RWPE1 (cell line): ENCODE data around the gene NKX6-1.

Experiments
- CTCF ChIA-PET: fragments of 350-600 bp; sonication (Branson Sonifier 250); formaldehyde crosslinking; extraction: SDS; loops from one replicate; lab custom pipeline; 2021; lab: Yijun Ruan, JAX
- POLR2A ChIA-PET: fragments of 400-600 bp; formaldehyde crosslinking; extraction: SDS; loops from one replicate; lab custom pipeline; 2020; ENCODE audit warnings: antibody characterized with exemption; ENCODE audit not compliant: low non-redundant PET; lab: Yijun Ruan, JAX
- DNase-seq: peaks from one replicate; pipeline ENCODE4 v3.0.0; 2012; ENCODE audit warnings: low spot score
- H3K27ac ChIP-seq: fragments of 450-650 bp; 2 replicates; pipeline ENCODE4 v1.5.1; 2017
- TF ChIP-seq, protein P1 (sequence below): fragments of 450-650 bp; conservative IDR thresholded peaks from 2 replicates; pipeline ENCODE4 v1.5.1; 2017; ENCODE audit warnings: low read depth, mild to moderate bottlenecking

NKX6-1 gene

GRCh38 chr4:84459783-84460182 lies 39.3 kb downstream of the NKX6-1 start:
- POLR2A ChIA-PET: no interaction called here
- H3K27ac ChIP-seq: no peak overlapping the region
- TF ChIP-seq, protein P1, sequence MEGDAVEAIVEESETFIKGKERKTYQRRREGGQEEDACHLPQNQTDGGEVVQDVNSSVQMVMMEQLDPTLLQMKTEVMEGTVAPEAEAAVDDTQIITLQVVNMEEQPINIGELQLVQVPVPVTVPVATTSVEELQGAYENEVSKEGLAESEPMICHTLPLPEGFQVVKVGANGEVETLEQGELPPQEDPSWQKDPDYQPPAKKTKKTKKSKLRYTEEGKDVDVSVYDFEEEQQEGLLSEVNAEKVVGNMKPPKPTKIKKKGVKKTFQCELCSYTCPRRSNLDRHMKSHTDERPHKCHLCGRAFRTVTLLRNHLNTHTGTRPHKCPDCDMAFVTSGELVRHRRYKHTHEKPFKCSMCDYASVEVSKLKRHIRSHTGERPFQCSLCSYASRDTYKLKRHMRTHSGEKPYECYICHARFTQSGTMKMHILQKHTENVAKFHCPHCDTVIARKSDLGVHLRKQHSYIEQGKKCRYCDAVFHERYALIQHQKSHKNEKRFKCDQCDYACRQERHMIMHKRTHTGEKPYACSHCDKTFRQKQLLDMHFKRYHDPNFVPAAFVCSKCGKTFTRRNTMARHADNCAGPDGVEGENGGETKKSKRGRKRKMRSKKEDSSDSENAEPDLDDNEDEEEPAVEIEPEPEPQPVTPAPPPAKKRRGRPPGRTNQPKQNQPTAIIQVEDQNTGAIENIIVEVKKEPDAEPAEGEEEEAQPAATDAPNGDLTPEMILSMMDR: no peak
- no peak for DNase-seq
- CTCF ChIA-PET: no interaction called here

GRCh38 chr4:84456157-84456556 lies 42.9 kb downstream of the NKX6-1 start:
- no peak overlapping the region for H3K27ac ChIP-seq
- TF ChIP-seq, protein P1: no peak
- POLR2A ChIA-PET: no interaction called here
- CTCF ChIA-PET: no interaction called here
- DNase-seq: no peak

- ChIA-PET POLR2A (no interaction called here), CTCF (no interaction called here)
- DNase-seq: no peak
- TF ChIP-seq, protein P1: no peak
- no peak overlapping the region for H3K27ac ChIP-seq
Measured at GRCh38 chr4:84455697-84456096, 43.4 kb downstream of the NKX6-1 start.

- no peak overlapping the region for H3K27ac ChIP-seq
- no peak for DNase-seq
- ChIA-PET CTCF (interaction anchor here (0.5 to 1.0 kb wide), 8 partner anchors 14 to 706 kb away, joined by 3 to 5 read pairs (median 3); no protein-coding TSS in a partner anchor), POLR2A (interaction anchor here (0.6 kb wide), 1 partner anchor 39 kb away, joined by 4 read pairs; no protein-coding TSS in a partner anchor)
- TF ChIP-seq, protein P1: peak; percentile 28
Measured at GRCh38 chr4:84451546-84451945, 47.5 kb downstream of the NKX6-1 start.

DNA sequence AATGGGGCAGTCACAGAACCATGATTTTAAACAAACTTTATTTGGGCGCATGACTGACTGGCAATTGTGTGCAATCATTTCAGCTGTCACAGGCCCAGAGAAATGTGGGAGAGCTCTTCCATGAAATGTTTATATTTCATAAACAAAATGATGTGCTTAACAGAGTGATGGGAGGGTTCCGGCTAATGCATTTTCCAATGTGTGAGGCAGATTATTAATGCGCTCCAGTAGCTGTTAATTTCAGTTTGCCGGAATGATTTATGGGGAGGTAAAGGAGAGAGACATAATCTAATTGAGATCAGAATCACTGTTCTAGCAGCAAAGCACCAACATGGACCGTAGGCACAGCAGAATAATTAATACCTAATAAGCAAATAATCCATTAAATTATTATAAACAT lies 55.6 kb downstream of the NKX6-1 start:
- TF ChIP-seq, protein P1: no peak
- ChIA-PET POLR2A (no interaction called here), CTCF (no interaction called here)
- no peak for DNase-seq
- H3K27ac ChIP-seq: no peak overlapping the region

DNA sequence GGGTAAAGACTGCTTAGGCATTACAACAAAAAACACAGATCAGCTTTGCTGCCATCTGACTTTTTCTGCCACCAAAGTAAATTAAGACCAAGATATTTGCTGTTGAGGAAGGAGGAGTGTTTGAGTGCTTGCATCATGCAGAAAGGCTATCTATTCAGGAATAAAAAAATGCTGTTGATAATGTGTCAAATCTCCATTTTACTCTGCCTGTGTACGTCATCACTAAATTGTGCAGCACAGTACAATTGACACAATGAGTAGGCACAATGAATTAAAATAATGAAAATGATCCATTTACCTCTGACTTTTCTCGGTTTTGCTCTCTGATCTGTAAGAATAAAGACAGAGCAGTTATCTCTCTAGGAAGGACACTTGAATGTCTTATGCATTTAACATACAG lies 56.3 kb downstream of the NKX6-1 start:
- DNase-seq: no peak
- ChIA-PET CTCF (no interaction called here), POLR2A (no interaction called here)
- TF ChIP-seq, protein P1: no peak
- no peak overlapping the region for H3K27ac ChIP-seq
